Breast epithelium (tissue), 4 donors: Measurements from ENCODE around the gene OTUD5. TPM values are rescaled to one million over a fixed set of nuclear protein-coding genes. Genes with fewer than 3 reads are reported as not detected.

Experiments
- DNase-seq, 2 donors: peaks; one replicate each; pipeline ENCODE4 v3.0.0-alpha.2; 2019; ENCODE audit warnings: low spot score in 2 of 2
- H3K27ac ChIP-seq, 2 donors: fragments of 200-600 bp; sonication (generic) in 1 of 2; one replicate each; pipeline ENCODE4 v1.5.1; 2016 to 2019; ENCODE audit warnings: mild to moderate bottlenecking in 1 of 2
- H3K27me3 ChIP-seq, 2 donors: fragments of 200-600 bp; sonication (generic) in 1 of 2; one replicate each; pipeline versions ENCODE4 v1.5.1 to v1.6.0; 2017 to 2019; ENCODE audit warnings: control low read depth in 1 of 2, mild to moderate bottlenecking in 1 of 2
- H3K36me3 ChIP-seq: fragments of 200-600 bp; one replicate; pipeline ENCODE4 v1.5.1; 2019
- H3K4me1 ChIP-seq, 2 donors: fragments of 200-600 bp; sonication (generic); one replicate each; pipeline ENCODE4 v1.5.1; 2016 to 2019; ENCODE audit warnings: control low read depth in 1 of 2
- H3K4me3 ChIP-seq, 3 donors: fragments of 200-600 bp; sonication (generic); 1 replicate in 2 of 3; 2 replicates in 1 of 3; pipeline ENCODE4 v1.5.1; 2016 to 2019; ENCODE audit warnings: mild to moderate bottlenecking in 3 of 3, moderate library complexity in 2 of 3
- H3K9me3 ChIP-seq, 2 donors: fragments of 200-600 bp; sonication (generic) in 1 of 2; one replicate each; pipeline ENCODE4 v1.5.1; 2016 to 2019; ENCODE audit warnings: control low read depth in 1 of 2
- CTCF ChIP-seq, 3 donors: fragments of 450-650 bp; IDR thresholded peaks; one replicate each; pipeline ENCODE4 v1.5.1; 2016 to 2017; ENCODE audit warnings: antibody characterized with exemption in 3 of 3, mild to moderate bottlenecking in 3 of 3, moderate library complexity in 3 of 3
- POLR2A ChIP-seq: fragments of 450-650 bp; IDR thresholded peaks from one replicate; pipeline ENCODE4 v1.6.1; 2016; ENCODE audit warnings: antibody characterized with exemption, mild to moderate bottlenecking, moderate library complexity
- POLR2AphosphoS5 ChIP-seq, 3 donors: sonication (generic); formaldehyde crosslinking; IDR thresholded peaks; one replicate each; pipeline ENCODE4 v1.6.1; 2017; ENCODE audit warnings: antibody characterized with exemption in 3 of 3
- intact Hi-C: fragments of 100-400 bp; cut with DNase I; formaldehyde crosslinking; loops from one replicate; pipeline ENCODE4 v1.15.1; 2023; ENCODE audit warnings: low total_unique reads
- total RNA-seq, 3 donors: library from RNA; depleted of rRNA; stranded (reverse); fragments of >200 nt; gene quantifications; one replicate each; pipeline ENCODE4 v1.1.0, GENCODE V29; 2016

Gene OTUD5
- total RNA-seq, 3 donors from 2014 or later, result 35.8 to 37.9 (median 36.1) TPM

DNA sequence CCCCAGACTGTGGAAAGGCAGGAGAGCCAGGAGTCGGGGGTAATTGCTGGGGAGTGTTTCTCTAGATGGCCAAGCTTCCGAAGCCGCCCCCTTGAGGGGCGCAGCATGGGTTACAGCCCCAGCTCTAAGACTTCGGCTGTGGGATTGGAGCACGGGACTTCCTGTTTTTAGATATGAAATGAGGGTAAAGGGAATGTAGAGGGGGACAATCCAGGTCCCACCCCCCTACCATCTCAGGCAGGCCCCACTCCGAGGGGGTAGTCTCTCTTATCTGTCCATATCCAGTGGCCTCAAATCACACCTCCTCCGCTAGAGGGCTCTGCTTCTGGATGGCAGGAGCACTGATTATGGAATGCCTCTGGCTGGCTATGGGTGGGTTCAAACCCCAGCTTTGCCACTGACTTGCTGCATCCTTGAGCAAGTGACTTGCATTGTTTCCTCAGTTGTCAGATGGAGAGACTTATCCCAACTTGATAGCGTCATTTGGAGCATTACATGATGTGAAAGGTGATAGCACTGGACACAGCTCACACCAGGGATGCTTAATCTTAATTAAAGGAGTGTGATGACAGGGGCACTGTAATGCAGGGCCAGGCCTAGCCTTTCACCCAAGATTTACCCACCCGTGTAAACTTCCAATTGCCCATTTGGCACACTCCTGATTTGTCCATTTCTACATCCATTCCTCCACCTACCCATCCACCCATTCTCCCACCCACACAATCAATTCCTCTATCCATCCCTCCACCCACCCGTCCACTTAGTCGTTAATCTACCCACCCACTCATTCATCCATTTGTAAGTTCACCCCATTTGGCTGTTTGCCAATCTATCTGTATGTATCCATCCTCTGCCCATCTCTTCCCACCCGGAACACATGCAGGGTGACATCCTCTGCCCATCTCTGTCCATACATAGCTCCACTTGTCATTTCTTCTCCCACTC is 15.1 kb upstream of the OTUD5 start:
- TF ChIP-seq POLR2AphosphoS5 (IDR thresholded peaks at IDR 0.05) (no peak), POLR2A (no peak), CTCF (IDR thresholded peaks at IDR 0.05) (peak in 2 of 3 donors; percentile 15 to 18)
- Histone ChIP-seq H3K4me1 (no peaks in the 10 kb centered on the region), H3K27me3 (peaks cover 0 to 48% of the 10 kb centered on the region in 2 donors), H3K27ac (peak overlapping the region; percentile 18 to 50), H3K9me3 (no peaks in the 10 kb centered on the region), H3K36me3 (no peaks in the 10 kb centered on the region), H3K4me3 (peak overlapping the region; percentile 33 to 61 (median 47))
- intact Hi-C loops, result loop anchor here (5.0 kb wide), 1 partner anchor 1400 kb away; no protein-coding TSS in a partner anchor
- DNase-seq, result no peak

GRCh38 chrX:48971249-48972219 is 14.1 kb upstream of the OTUD5 start, which contains the start of gene KCND1:
Gene KCND1 (minus strand): TSS chrX:48971844. CDS start chrX:48970271, 1,573 bp downstream.
- Histone ChIP-seq H3K4me1 (no peaks in the 10 kb centered on the region), H3K36me3 (no peaks in the 10 kb centered on the region), H3K9me3 (no peaks in the 10 kb centered on the region), H3K27me3 (peaks cover 0 to 54% of the 10 kb centered on the region in 2 donors), H3K4me3 (peak within 1 kb of the TSS; percentile 33 to 61 (median 47)), H3K27ac (peak within 1 kb of the TSS; percentile 18 to 50)
- no peak for TF ChIP-seq POLR2AphosphoS5 (IDR thresholded peaks at IDR 0.05)
- TF ChIP-seq CTCF (IDR thresholded peaks at IDR 0.05), result no peak
- TF ChIP-seq POLR2A, result no peak
- DNase-seq, result peak in 1 of 2 donors; percentile 19
- intact Hi-C loops, result loop anchor here (5.0 kb wide), 1 partner anchor 1399 kb away; no protein-coding TSS in a partner anchor

DNA sequence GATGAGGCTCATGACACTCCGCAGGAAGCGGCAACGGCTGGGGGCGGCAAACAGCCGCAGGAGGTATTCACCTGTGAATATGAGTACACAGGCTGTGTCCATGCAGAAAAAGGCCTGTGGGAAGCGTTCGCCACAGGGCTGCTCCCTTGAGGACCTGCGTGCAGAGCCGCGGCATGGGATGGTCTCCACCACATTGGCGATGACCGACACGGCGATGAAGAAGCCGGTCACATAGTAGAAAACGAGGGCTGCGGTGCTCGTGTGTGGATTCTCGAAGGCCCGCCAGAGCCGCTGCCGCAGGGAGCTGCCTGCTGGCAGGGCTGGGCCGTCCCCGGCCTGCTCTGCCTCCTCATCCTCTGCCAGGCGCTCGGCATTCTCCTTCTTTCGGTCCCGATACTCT is 12.1 kb upstream of the OTUD5 start:
- TF ChIP-seq POLR2AphosphoS5 (IDR thresholded peaks at IDR 0.05) (no peak), CTCF (IDR thresholded peaks at IDR 0.05) (no peak), POLR2A (no peak)
- Histone ChIP-seq H3K36me3 (no peaks in the 10 kb centered on the region), H3K4me1 (no peaks in the 10 kb centered on the region), H3K27me3 (peaks cover 0 to 50% of the 10 kb centered on the region in 2 donors), H3K4me3 (no peak overlapping the region), H3K27ac (no peak overlapping the region), H3K9me3 (no peaks in the 10 kb centered on the region)
- DNase-seq, result no peak
- intact Hi-C loops, result no loop called here

DNA sequence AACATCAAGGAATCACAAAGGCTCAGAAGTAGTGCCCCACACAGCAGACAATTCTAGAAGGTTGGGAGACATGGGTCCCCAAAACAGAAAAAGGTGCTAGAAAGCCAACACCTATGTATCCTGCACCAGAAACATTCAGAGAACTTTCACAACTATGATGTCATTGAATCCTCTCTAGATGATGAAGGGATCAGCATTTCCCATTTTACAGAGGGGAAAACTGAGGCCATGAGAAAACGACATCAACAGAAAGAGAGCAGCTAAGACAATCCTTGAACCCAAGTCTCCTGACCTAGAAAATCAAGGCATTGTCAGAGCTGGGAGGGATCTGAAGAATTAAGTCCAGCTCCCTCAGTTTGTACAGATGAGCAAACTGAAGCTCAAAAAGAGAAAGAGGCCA is 11.0 kb upstream of the OTUD5 start:
- Histone ChIP-seq H3K27me3 (peaks cover 0 to 45% of the 10 kb centered on the region in 2 donors), H3K4me3 (no peak overlapping the region), H3K27ac (no peak overlapping the region), H3K9me3 (no peaks in the 10 kb centered on the region), H3K36me3 (no peaks in the 10 kb centered on the region), H3K4me1 (no peaks in the 10 kb centered on the region)
- TF ChIP-seq CTCF (IDR thresholded peaks at IDR 0.05) (no peak), POLR2A (no peak), POLR2AphosphoS5 (IDR thresholded peaks at IDR 0.05) (no peak)
- no peak for DNase-seq
- intact Hi-C loops, result no loop called here
